NCI-H128 (cell line): ENCODE data around the gene LUC7L.
A peak's percentile ranks its signal among the peaks of the same experiment; 100 is the strongest.
"Not testable (repeated sequence)": the region's sequence is repeated elsewhere in the genome, so short reads cannot be mapped to it uniquely, and the experiment has no call there.

Experiments used
- DNase-seq: peaks from one replicate; lab custom pipeline; 2025; ENCODE audit not compliant: unreplicated experiment; lab: John Stamatoyannopoulos, UW

Gene LUC7L

DNA sequence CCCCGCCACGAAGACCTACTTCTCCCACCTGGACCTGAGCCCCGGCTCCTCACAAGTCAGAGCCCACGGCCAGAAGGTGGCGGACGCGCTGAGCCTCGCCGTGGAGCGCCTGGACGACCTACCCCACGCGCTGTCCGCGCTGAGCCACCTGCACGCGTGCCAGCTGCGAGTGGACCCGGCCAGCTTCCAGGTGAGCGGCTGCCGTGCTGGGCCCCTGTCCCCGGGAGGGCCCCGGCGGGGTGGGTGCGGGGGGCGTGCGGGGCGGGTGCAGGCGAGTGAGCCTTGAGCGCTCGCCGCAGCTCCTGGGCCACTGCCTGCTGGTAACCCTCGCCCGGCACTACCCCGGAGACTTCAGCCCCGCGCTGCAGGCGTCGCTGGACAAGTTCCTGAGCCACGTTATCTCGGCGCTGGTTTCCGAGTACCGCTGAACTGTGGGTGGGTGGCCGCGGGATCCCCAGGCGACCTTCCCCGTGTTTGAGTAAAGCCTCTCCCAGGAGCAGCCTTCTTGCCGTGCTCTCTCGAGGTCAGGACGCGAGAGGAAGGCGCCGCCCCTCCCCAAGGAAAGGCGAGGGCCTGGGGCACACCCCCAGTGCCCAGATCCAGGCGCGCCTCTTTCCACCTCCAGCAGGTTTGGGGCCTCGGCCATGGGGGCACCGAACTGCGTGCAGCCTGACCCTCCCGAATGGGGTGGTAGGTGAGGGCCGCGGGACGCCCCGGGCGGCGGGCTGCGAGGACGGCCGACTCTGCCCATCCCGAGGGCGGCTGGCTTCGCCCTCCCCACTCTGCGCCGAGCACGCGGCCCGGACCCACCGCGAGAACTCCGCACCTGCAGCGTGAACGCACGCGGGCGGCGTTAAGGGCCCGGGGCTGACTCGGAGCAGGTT is 48.3 kb downstream of the LUC7L start:
- peak; percentile 39 for DNase-seq

- no peak for DNase-seq
Observed at GRCh38 chr16:180101-180675, 49.1 kb downstream of the LUC7L start, which contains the start of gene HBQ1. HBQ1 (plus strand) TSS chr16:180459; CDS start chr16:180487, 28 bp downstream.

GRCh38 chr16:179211-180092 is 49.8 kb downstream of the LUC7L start:
- DNase-seq = no peak

DNA sequence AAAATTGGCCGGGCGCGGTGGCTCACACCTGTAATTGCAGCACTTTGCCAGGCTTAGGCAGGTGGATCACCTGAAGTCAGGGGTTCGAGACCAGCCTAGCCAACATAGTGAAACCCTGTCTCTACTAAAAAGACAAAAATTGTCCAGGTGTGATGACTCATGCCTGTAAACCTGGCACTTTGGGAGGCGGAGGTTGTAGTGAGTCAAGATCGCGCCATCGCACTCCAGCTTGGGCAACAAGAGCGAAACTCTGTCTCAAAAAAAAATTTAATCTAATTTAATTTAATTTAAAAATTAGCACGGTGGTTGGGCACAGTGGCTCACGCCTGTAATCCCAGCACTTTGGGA is 50.6 kb downstream of the LUC7L start:
- no peak for DNase-seq

DNA sequence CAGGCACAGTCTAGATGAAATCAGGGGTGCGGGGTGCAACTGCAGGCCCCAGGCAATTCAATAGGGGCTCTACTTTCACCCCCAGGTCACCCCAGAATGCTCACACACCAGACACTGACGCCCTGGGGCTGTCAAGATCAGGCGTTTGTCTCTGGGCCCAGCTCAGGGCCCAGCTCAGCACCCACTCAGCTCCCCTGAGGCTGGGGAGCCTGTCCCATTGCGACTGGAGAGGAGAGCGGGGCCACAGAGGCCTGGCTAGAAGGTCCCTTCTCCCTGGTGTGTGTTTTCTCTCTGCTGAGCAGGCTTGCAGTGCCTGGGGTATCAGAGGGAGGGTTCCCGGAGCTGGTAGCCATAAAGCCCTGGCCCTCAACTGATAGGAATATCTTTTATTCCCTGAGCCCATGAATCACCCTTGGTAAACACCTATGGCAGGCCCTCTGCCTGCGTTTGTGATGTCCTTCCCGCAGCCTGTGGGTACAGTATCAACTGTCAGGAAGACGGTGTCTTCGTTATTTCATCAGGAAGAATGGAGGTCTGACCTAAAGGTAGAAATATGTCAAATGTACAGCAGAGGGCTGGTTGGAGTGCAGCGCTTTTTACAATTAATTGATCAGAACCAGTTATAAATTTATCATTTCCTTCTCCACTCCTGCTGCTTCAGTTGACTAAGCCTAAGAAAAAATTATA is 51.1 kb downstream of the LUC7L start:
- DNase-seq = no peak

GRCh38 chr16:177394-177822 is 51.8 kb downstream of the LUC7L start:
- DNase-seq = no peak

DNA sequence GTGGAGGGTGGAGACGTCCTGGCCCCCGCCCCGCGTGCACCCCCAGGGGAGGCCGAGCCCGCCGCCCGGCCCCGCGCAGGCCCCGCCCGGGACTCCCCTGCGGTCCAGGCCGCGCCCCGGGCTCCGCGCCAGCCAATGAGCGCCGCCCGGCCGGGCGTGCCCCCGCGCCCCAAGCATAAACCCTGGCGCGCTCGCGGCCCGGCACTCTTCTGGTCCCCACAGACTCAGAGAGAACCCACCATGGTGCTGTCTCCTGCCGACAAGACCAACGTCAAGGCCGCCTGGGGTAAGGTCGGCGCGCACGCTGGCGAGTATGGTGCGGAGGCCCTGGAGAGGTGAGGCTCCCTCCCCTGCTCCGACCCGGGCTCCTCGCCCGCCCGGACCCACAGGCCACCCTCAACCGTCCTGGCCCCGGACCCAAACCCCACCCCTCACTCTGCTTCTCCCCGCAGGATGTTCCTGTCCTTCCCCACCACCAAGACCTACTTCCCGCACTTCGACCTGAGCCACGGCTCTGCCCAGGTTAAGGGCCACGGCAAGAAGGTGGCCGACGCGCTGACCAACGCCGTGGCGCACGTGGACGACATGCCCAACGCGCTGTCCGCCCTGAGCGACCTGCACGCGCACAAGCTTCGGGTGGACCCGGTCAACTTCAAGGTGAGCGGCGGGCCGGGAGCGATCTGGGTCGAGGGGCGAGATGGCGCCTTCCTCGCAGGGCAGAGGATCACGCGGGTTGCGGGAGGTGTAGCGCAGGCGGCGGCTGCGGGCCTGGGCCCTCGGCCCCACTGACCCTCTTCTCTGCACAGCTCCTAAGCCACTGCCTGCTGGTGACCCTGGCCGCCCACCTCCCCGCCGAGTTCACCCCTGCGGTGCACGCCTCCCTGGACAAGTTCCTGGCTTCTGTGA is 52.5 kb downstream of the LUC7L start, which contains the start of gene HBA1:
TSS of gene HBA1 (plus strand) at position 204 of the 906 bp plus-strand sequence. CDS start at position 241, 37 bp downstream.
- not testable (repeated sequence) for DNase-seq

- DNase-seq = not testable (repeated sequence)
Observed at GRCh38 chr16:176006-176405, 53.2 kb downstream of the LUC7L start.

DNA sequence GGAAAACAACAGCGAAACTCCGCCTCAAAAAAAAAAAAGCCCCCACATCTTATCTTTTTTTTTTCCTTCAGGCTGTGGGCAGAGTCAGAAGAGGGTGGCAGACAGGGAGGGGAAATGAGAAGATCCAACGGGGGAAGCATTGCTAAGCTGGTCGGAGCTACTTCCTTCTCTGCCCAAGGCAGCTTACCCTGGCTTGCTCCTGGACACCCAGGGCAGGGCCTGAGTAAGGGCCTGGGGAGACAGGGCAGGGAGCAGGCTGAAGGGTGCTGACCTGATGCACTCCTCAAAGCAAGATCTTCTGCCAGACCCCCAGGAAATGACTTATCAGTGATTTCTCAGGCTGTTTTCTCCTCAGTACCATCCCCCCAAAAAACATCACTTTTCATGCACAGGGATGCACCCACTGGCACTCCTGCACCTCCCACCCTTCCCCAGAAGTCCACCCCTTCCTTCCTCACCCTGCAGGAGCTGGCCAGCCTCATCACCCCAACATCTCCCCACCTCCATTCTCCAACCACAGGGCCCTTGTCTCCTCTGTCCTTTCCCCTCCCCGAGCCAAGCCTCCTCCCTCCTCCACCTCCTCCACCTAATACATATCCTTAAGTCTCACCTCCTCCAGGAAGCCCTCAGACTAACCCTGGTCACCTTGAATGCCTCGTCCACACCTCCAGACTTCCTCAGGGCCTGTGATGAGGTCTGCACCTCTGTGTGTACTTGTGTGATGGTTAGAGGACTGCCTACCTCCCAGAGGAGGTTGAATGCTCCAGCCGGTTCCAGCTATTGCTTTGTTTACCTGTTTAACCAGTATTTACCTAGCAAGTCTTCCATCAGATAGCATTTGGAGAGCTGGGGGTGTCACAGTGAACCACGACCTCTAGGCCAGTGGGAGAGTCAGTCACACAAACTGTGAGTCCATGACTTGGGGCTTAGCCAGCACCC is 54.0 kb downstream of the LUC7L start:
- DNase-seq = no peak

DNA sequence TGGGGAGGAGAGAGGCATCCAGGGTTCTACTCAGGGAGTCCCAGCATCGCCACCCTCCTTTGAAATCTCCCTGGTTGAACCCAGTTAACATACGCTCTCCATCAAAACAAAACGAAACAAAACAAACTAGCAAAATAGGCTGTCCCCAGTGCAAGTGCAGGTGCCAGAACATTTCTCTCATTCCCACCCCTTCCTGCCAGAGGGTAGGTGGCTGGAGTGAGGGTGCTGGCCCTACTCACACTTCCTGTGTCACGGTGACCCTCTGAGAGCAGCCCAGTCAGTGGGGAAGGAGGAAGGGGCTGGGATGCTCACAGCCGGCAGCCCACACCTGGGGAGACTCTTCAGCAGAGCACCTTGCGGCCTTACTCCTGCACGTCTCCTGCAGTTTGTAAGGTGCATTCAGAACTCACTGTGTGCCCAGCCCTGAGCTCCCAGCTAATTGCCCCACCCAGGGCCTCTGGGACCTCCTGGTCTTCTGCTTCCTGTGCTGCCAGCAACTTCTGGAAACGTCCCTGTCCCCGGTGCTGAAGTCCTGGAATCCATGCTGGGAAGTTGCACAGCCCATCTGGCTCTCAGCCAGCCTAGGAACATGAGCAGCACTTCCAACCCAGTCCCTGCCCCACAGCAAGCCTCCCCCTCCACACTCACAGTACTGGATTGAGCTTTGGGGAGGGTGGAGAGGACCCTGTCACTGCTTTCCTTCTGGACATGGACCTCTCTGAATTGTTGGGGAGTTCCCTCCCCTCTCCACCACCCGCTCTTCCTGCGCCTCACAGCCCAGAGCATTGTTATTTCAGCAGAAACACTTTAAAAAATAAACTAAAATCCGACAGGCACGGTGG is 55.1 kb downstream of the LUC7L start:
- not testable (repeated sequence) for DNase-seq

- not testable (repeated sequence) for DNase-seq
Observed at GRCh38 chr16:173211-173854, 55.9 kb downstream of the LUC7L start.

- DNase-seq = not testable (repeated sequence)
Observed at GRCh38 chr16:172374-172941, 56.8 kb downstream of the LUC7L start, which contains the start of gene HBA2. HBA2 (plus strand) TSS chr16:172876; CDS start chr16:172913, 37 bp downstream.

DNA sequence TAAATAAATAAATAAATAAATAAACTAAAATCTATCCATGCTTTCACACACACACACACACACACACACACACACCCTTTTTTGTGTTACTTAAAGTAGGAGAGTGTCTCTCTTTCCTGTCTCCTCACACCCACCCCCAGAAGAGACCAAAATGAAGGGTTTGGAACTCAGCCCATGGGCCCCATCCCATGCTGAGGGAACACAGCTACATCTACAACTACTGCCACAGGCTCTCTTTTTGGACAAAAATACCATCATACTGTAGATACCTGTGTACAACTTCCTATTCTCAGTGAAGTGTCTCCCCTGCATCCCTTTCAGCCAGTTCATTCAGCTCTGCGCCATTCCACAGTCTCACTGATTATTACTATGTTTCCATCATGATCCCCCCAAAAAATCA is 58.5 kb downstream of the LUC7L start:
- no peak for DNase-seq

GRCh38 chr16:170088-170507 is 59.2 kb downstream of the LUC7L start:
- DNase-seq = not testable (repeated sequence)

DNA sequence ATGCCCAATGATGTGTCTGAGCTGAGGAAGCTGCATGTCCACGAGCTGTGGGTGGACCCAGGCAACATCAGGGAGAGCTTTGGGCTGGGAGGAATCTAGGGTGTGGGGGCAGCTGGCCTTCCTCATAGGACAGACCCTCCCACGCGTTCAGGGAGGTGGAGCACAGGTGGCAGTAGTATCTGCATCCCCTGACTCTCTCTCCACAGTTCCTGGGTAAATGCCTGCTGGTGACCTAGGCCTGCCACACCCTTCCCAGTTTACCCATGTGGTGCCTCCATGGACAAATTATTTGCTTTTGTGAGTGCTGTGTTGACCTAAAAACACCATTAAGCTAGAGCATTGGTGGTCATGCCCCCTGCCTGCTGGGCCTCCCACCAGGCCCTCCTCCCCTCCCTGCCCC is 60.2 kb downstream of the LUC7L start:
- no peak for DNase-seq

DNA sequence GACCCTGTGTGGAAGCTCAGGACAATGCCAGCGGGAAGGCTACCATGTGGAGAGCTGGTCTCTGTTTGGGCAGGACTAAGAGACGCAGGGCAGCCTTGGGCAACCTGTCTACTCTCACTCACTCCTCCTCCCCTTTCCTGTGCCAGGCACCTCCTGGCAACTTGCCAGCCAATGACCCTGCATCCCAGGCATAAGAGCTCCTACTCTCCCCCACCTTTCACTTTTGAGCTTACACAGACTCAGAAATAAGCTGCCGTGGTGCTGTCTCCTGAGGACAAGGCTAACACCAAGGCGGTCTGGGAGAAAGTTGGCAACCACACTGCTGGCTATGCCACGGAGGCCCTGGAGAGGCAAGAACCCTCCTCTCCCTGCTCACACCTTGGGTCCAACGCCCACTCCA is 60.8 kb downstream of the LUC7L start:
- no peak for DNase-seq
